Fibroblast of lung (primary cell): ENCODE data around the gene NEK7. TPM values are rescaled to one million over a fixed set of nuclear protein-coding genes. Genes with fewer than 3 reads are reported as not detected.

Experiments used
- DNase-seq, 2 donors: peaks; one replicate each; pipeline versions ENCODE4 v3.0.0 to v3.0.0-alpha.2; 2010; ENCODE audit warnings: low read depth in 2 of 2
- H2AFZ ChIP-seq: 2 replicates; pipeline ENCODE4 v1.5.1; 2012; ENCODE audit warnings: low read length, control low read depth, inconsistent platforms
- H3K27ac ChIP-seq: 2 replicates; pipeline ENCODE4 v1.5.1; 2011; ENCODE audit warnings: low read length, control low read depth; ENCODE audit not compliant: insufficient read depth
- H3K27me3 ChIP-seq: 2 replicates; pipeline ENCODE4 v1.5.1; 2011; ENCODE audit warnings: mild to moderate bottlenecking, low read length; ENCODE audit not compliant: control insufficient read depth, insufficient read depth
- H3K36me3 ChIP-seq: 2 replicates; pipeline ENCODE4 v1.5.1; 2011; ENCODE audit warnings: low read length; ENCODE audit not compliant: control insufficient read depth, insufficient read depth
- H3K4me1 ChIP-seq: 2 replicates; pipeline ENCODE4 v1.5.1; 2011; ENCODE audit warnings: low read length; ENCODE audit not compliant: control insufficient read depth, insufficient read depth; ENCODE audit errors: extremely low read depth
- H3K4me2 ChIP-seq: 2 replicates; pipeline ENCODE4 v1.5.1; 2011; ENCODE audit warnings: low read length, control low read depth; ENCODE audit not compliant: insufficient read depth; ENCODE audit errors: extremely low read depth
- H3K4me3 ChIP-seq, 4 experiments: fragments of 200-600 bp in 1 of 4; sonication (generic) in 1 of 4; replicated peaks in 1 of 4; 2 replicates each; pipeline ENCODE4 v1.5.1; 2011 to 2016; ENCODE audit warnings: low read length in 4 of 4, low read depth in 3 of 4, mild to moderate bottlenecking in 3 of 4, control low read depth in 2 of 4, inconsistent platforms in 1 of 4, mixed read lengths in 1 of 4; ENCODE audit not compliant: insufficient read depth in 1 of 4; ENCODE audit errors: control extremely low read depth in 1 of 4
- H3K79me2 ChIP-seq: 2 replicates; pipeline ENCODE4 v1.5.1; 2012; ENCODE audit warnings: mild to moderate bottlenecking, low read length, inconsistent platforms; ENCODE audit not compliant: control insufficient read depth, insufficient read depth
- H3K9ac ChIP-seq: 2 replicates; pipeline ENCODE4 v1.5.1; 2011; ENCODE audit warnings: mild to moderate bottlenecking, low read length, control low read depth; ENCODE audit not compliant: insufficient read depth
- H3K9me3 ChIP-seq: 2 replicates; pipeline ENCODE4 v1.5.1; 2012; ENCODE audit warnings: low read depth, low read length; ENCODE audit not compliant: control insufficient read depth, insufficient read depth
- H4K20me1 ChIP-seq: 2 replicates; pipeline ENCODE4 v1.5.1; 2011; ENCODE audit warnings: low read length; ENCODE audit not compliant: control insufficient read depth, insufficient read depth; ENCODE audit errors: extremely low read depth
- CTCF ChIP-seq, 2 donors: IDR thresholded peaks in 1 of 2; conservative IDR thresholded peaks in 1 of 2; 1 replicate in 1 of 2; 2 replicates in 1 of 2; pipeline ENCODE4 v1.5.1; 2011 to 2012; ENCODE audit warnings: low read length in 2 of 2, control low read depth in 1 of 2, inconsistent platforms in 1 of 2, low read depth in 1 of 2, mild to moderate bottlenecking in 1 of 2
- EZH2 ChIP-seq: IDR thresholded peaks from 2 replicates; pipeline ENCODE4 v1.5.1; 2012; ENCODE audit warnings: low read length, control low read depth, mild to moderate bottlenecking; ENCODE audit errors: missing control alignments
- polyA plus RNA-seq, 2 donors: library from polyadenylated mRNA; depleted of rRNA in 1 of 2; stranded (reverse) in 1 of 2; unstranded in 1 of 2; fragments of >200 nt; gene quantifications; 2 replicates each; pipeline ENCODE4 v1.2.1, GENCODE V29; 2011 to 2012; ENCODE audit warnings: missing spikeins in 1 of 2
- total RNA-seq: library from RNA; depleted of rRNA; stranded (reverse); fragments of >200 nt; gene quantifications from 2 replicates; pipeline ENCODE4 v1.2.1, GENCODE V29; 2014

Gene NEK7
- total and polyA plus RNA-seq, 2 donors (not counting 1 experiment from before 2014, with no cell fraction given) = 90.5 to 207 TPM

GRCh38 chr1:198326232-198326631 is 169.4 kb downstream of the NEK7 start:
- Histone ChIP-seq H3K4me2 (no peak overlapping the region), H3K36me3 (no peaks in the 10 kb centered on the region), H3K4me1 (no peaks in the 10 kb centered on the region), H3K79me2 (no peaks in the 10 kb centered on the region), H4K20me1 (no peaks in the 10 kb centered on the region), H3K9ac (no peak overlapping the region), H3K4me3 (no peak overlapping the region), H3K9me3 (no peaks in the 10 kb centered on the region), H2AFZ (no peak overlapping the region), H3K27ac (no peak overlapping the region), H3K27me3 (no peaks in the 10 kb centered on the region)
- DNase-seq = no peak
- TF ChIP-seq EZH2 (no peak), CTCF (conservative IDR thresholded peaks at IDR 0.05 in 1 of 2, IDR thresholded peaks at IDR 0.05 in 1 of 2; ENCODE audit: low read depth in 1 of 2, low read length in 2 of 2) (no peak)

GRCh38 chr1:198326915-198327314 is 170.1 kb downstream of the NEK7 start:
- Histone ChIP-seq H3K27ac (no peak overlapping the region), H4K20me1 (no peaks in the 10 kb centered on the region), H3K9ac (no peak overlapping the region), H2AFZ (no peak overlapping the region), H3K4me2 (no peak overlapping the region), H3K4me1 (no peaks in the 10 kb centered on the region), H3K4me3 (no peak overlapping the region), H3K79me2 (no peaks in the 10 kb centered on the region), H3K9me3 (no peaks in the 10 kb centered on the region), H3K27me3 (no peaks in the 10 kb centered on the region), H3K36me3 (no peaks in the 10 kb centered on the region)
- TF ChIP-seq CTCF (conservative IDR thresholded peaks at IDR 0.05 in 1 of 2, IDR thresholded peaks at IDR 0.05 in 1 of 2; ENCODE audit: low read depth in 1 of 2, low read length in 2 of 2) = no peak
- no peak for TF ChIP-seq EZH2
- peak in 1 of 2 donors; percentile 44 for DNase-seq

- TF ChIP-seq EZH2 (no peak), CTCF (conservative IDR thresholded peaks at IDR 0.05 in 1 of 2, IDR thresholded peaks at IDR 0.05 in 1 of 2; ENCODE audit: low read depth in 1 of 2, low read length in 2 of 2) (no peak)
- peaks cover 2% of the 10 kb centered on the region for H3K4me1 ChIP-seq
- no peak overlapping the region for H3K9ac ChIP-seq
- no peaks in the 10 kb centered on the region for H4K20me1 ChIP-seq
- no peak for DNase-seq
- no peak overlapping the region for H2AFZ ChIP-seq
- no peak overlapping the region for H3K27ac ChIP-seq
- no peaks in the 10 kb centered on the region for H3K36me3 ChIP-seq
- H3K4me2 ChIP-seq = no peak overlapping the region
- no peak overlapping the region for H3K4me3 ChIP-seq
- H3K9me3 ChIP-seq = no peaks in the 10 kb centered on the region
- no peaks in the 10 kb centered on the region for H3K79me2 ChIP-seq
- no peaks in the 10 kb centered on the region for H3K27me3 ChIP-seq
These were observed 171.7 kb downstream of the NEK7 start for GRCh38 chr1:198328458-198329032.
